ENCODE data around the gene ARPC5L.
"Not testable (repeated sequence)": the region's sequence is repeated elsewhere in the genome, so short reads cannot be mapped to it uniquely, and the experiment has no call there.

The ARPC5L gene

DNA sequence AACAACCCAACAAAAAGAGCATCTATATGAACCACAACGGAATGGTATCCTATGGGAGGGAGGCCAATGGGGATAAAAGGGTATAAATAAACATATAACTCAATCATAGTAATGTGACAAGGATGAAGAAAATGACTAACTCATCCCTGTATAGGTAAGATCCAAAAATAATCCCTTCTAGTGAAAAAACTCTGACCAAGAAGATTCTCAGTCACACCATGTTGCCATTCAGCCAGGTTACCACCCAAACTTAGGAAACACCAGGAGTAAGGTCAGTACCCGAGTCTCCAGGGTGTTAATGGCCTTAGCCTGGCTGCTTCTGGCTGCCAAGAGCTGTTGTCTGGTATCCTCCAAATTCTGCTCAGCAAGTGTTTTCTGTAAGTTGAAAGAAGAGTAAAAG lies 46.2 kb downstream of the ARPC5L start:
- no peak overlapping the region for H3K4me3 ChIP-seq (ENCODE audit: low read depth, low read length)
- DNase-seq (ENCODE audit: low read depth) = no peak
- TF ChIP-seq, protein P1, sequence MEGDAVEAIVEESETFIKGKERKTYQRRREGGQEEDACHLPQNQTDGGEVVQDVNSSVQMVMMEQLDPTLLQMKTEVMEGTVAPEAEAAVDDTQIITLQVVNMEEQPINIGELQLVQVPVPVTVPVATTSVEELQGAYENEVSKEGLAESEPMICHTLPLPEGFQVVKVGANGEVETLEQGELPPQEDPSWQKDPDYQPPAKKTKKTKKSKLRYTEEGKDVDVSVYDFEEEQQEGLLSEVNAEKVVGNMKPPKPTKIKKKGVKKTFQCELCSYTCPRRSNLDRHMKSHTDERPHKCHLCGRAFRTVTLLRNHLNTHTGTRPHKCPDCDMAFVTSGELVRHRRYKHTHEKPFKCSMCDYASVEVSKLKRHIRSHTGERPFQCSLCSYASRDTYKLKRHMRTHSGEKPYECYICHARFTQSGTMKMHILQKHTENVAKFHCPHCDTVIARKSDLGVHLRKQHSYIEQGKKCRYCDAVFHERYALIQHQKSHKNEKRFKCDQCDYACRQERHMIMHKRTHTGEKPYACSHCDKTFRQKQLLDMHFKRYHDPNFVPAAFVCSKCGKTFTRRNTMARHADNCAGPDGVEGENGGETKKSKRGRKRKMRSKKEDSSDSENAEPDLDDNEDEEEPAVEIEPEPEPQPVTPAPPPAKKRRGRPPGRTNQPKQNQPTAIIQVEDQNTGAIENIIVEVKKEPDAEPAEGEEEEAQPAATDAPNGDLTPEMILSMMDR (IDR thresholded peaks at IDR 0.05; ENCODE audit: control insufficient read depth, extremely low read depth, insufficient read depth) = no peak

DNA sequence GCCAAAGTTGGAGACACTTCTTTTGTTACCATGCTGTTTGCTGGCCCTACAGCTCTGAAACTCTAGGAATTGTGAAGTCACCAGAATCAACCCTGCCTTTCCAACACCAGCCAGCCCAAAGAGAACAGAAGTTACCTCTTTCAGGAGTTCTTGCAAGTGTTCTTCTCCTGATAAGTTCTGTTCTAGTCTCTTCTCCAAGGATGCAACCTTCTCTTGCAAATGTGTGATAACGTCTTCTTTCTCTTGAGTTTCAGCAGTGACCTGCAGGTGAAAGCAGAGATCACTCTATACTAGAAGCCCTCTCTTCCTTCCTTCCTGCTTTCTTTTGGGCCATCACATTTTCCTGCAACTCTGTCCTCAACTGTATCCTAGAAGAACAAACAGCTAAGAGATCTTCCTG lies 49.8 kb downstream of the ARPC5L start:
- TF ChIP-seq, protein P1 (IDR thresholded peaks at IDR 0.05; ENCODE audit: control insufficient read depth, extremely low read depth, insufficient read depth) = no peak
- DNase-seq (ENCODE audit: low read depth) = no peak
- H3K4me3 ChIP-seq (ENCODE audit: low read depth, low read length) = no peak overlapping the region

DNA sequence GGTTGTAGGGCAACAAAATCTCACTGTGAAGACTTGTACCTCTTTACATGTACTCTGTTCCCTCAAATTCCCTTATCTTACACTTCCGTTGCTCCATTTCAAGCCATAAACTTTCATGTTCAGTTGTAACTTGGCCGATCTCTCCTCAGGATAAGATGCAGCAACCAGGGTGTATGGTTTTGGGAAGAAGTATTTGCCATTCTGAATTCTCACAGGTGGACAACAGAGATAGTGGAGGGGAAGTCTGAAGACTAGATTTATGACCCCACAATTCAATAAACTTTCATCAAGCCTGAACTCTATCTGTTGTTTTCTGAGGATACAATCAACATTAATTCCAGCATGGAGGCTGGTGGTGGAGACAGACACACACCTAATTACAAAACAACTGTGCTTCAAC lies 51.4 kb downstream of the ARPC5L start:
- TF ChIP-seq, protein P1 (IDR thresholded peaks at IDR 0.05; ENCODE audit: control insufficient read depth, extremely low read depth, insufficient read depth) = no peak
- no peak overlapping the region for H3K4me3 ChIP-seq (ENCODE audit: low read depth, low read length)
- DNase-seq (ENCODE audit: low read depth) = no peak

- TF ChIP-seq, protein P1 (IDR thresholded peaks at IDR 0.05; ENCODE audit: control insufficient read depth, extremely low read depth, insufficient read depth) = no peak
- DNase-seq (ENCODE audit: low read depth) = no peak
- H3K4me3 ChIP-seq (ENCODE audit: low read depth, low read length) = no peak overlapping the region
Observed at GRCh38 chr9:124914753-124915405, 52.9 kb downstream of the ARPC5L start.

DNA sequence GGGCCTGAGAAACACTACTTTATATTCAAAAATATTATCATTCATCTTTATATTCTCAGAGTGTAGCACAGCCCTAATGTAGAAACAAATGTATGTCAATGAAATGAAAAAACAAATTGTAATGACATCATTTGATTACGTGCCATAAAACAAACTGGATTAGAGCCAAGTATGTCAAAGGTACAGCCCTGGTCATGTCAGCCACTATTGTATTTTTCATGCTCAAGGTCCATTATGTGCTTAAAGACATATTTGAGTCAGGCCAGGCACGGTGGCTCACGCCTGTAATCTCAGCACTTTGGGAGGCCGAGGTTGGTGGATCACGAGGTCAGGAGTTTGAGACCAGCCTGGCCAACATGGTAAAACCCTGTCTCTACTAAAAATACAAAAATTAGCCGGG lies 58.5 kb downstream of the ARPC5L start:
- DNase-seq (ENCODE audit: low read depth) = peak; percentile 46
- H3K4me3 ChIP-seq (ENCODE audit: low read depth, low read length) = not testable (repeated sequence)

Data from LNCaP clone FGC (cell line).